Mesenchymal stem cell (in vitro differentiated cells and primary cell): ENCODE data around the gene CER1.

Experiments
- DNase-seq: peaks from one replicate; pipeline ENCODE4 v3.0.0-alpha.2; 2013
- H2AFZ ChIP-seq: one replicate; pipeline ENCODE4 v1.6.1; 2013; ENCODE audit warnings: low read depth, mild to moderate bottlenecking, control low read depth, inconsistent platforms, low read length, moderate library complexity
- H2AK5ac ChIP-seq: 2 replicates; pipeline ENCODE4 v1.6.1; 2013; ENCODE audit warnings: low read length, moderate library complexity, mild to moderate bottlenecking, inconsistent platforms; ENCODE audit not compliant: severe bottlenecking
- H2BK120ac ChIP-seq: one replicate; pipeline ENCODE4 v1.6.1; 2013; ENCODE audit warnings: low read depth, mild to moderate bottlenecking, inconsistent platforms, low read length, moderate library complexity
- H2BK12ac ChIP-seq, 2 experiments: one replicate each; pipeline ENCODE4 v1.6.1; 2013; ENCODE audit warnings: inconsistent platforms in 2 of 2, low read length in 2 of 2, mild to moderate bottlenecking in 2 of 2, moderate library complexity in 2 of 2, control low read depth in 1 of 2
- H2BK15ac ChIP-seq: one replicate; pipeline ENCODE4 v1.6.1; 2013; ENCODE audit warnings: mild to moderate bottlenecking, low read depth, inconsistent platforms; ENCODE audit not compliant: poor library complexity, severe bottlenecking
- H2BK5ac ChIP-seq: 2 replicates; pipeline ENCODE4 v1.6.1; 2013; ENCODE audit warnings: low read depth, mild to moderate bottlenecking, low read length, control low read depth, inconsistent platforms; ENCODE audit not compliant: poor library complexity, severe bottlenecking
- H3K14ac ChIP-seq, 2 experiments: one replicate each; pipeline ENCODE4 v1.6.1; 2013; ENCODE audit warnings: inconsistent platforms in 2 of 2, low read length in 2 of 2, control low read depth in 1 of 2, mild to moderate bottlenecking in 1 of 2, moderate library complexity in 1 of 2
- H3K18ac ChIP-seq, 2 experiments: one replicate each; pipeline ENCODE4 v1.6.1; 2013; ENCODE audit warnings: inconsistent platforms in 2 of 2, low read length in 2 of 2, control low read depth in 1 of 2, low read depth in 1 of 2, mild to moderate bottlenecking in 1 of 2
- H3K23ac ChIP-seq, 2 experiments: one replicate each; pipeline ENCODE4 v1.6.1; 2013; ENCODE audit warnings: inconsistent platforms in 2 of 2, low read length in 2 of 2, mild to moderate bottlenecking in 2 of 2, moderate library complexity in 2 of 2, control low read depth in 1 of 2
- H3K27ac ChIP-seq: 2 replicates; pipeline ENCODE4 v1.5.1; 2013; ENCODE audit warnings: mild to moderate bottlenecking, moderate library complexity, low read length, control low read depth, inconsistent platforms; ENCODE audit not compliant: poor library complexity, severe bottlenecking
- H3K27me3 ChIP-seq, 2 experiments: 2 replicates each; pipeline versions ENCODE4 v1.6.1 to v1.7.0; 2013; ENCODE audit warnings: low read length in 2 of 2, mild to moderate bottlenecking in 2 of 2, moderate library complexity in 2 of 2, control low read depth in 1 of 2, inconsistent platforms in 1 of 2; ENCODE audit not compliant: control insufficient read depth in 1 of 2, insufficient read depth in 1 of 2
- H3K36me3 ChIP-seq, 2 experiments: 2 replicates each; pipeline versions ENCODE4 v1.6.1 to v1.7.0; 2013; ENCODE audit warnings: low read length in 2 of 2, control low read depth in 1 of 2, inconsistent platforms in 1 of 2, low read depth in 1 of 2, mild to moderate bottlenecking in 1 of 2; ENCODE audit not compliant: insufficient read depth in 2 of 2, control insufficient read depth in 1 of 2
- H3K4ac ChIP-seq, 2 experiments: one replicate each; pipeline ENCODE4 v1.6.1; 2013; ENCODE audit warnings: inconsistent platforms in 2 of 2, low read length in 2 of 2, mild to moderate bottlenecking in 2 of 2, moderate library complexity in 2 of 2, control low read depth in 1 of 2, low read depth in 1 of 2
- H3K4me1 ChIP-seq: 2 replicates; pipeline ENCODE4 v1.6.1; 2013; ENCODE audit warnings: low read depth, low read length, control low read depth; ENCODE audit not compliant: control insufficient read depth, insufficient read depth
- H3K4me2 ChIP-seq: 2 replicates; pipeline ENCODE4 v1.6.1; 2013; ENCODE audit warnings: low read length, mild to moderate bottlenecking, inconsistent platforms; ENCODE audit not compliant: poor library complexity, severe bottlenecking
- H3K4me3 ChIP-seq, 2 experiments: 2 replicates each; pipeline versions ENCODE4 v1.5.1 to v1.7.0; 2013; ENCODE audit warnings: low read length in 2 of 2, mild to moderate bottlenecking in 2 of 2, control low read depth in 1 of 2, low read depth in 1 of 2; ENCODE audit not compliant: insufficient read depth in 1 of 2
- H3K79me1 ChIP-seq: replicated peaks from 2 replicates; pipeline ENCODE4 v1.6.1; 2013; ENCODE audit warnings: mild to moderate bottlenecking, control low read depth, low read length, inconsistent platforms; ENCODE audit not compliant: poor library complexity, severe bottlenecking
- H3K9ac ChIP-seq: 2 replicates; pipeline ENCODE4 v1.7.0; 2013; ENCODE audit warnings: mild to moderate bottlenecking, low read length, moderate library complexity
- H3K9me3 ChIP-seq: 2 replicates; pipeline ENCODE4 v1.7.0; 2013; ENCODE audit warnings: mild to moderate bottlenecking, low read length; ENCODE audit not compliant: control insufficient read depth
- H4K8ac ChIP-seq: one replicate; pipeline ENCODE4 v1.6.1; 2013; ENCODE audit warnings: inconsistent platforms, mild to moderate bottlenecking, low read length, moderate library complexity
- H4K91ac ChIP-seq: one replicate; pipeline ENCODE4 v1.6.1; 2013; ENCODE audit warnings: mild to moderate bottlenecking, low read length, inconsistent platforms
- WGBS: methylation state at CpG from one replicate; pipeline ENCODE4 v1.1.7; 2013; ENCODE audit warnings: mixed read lengths; 5-methylcytosine and 5-hydroxymethylcytosine counted together

Gene CER1

GRCh38 chr9:14671377-14671776 lies 51.2 kb downstream of the CER1 start:
- peaks cover 0 to 4% of the 10 kb centered on the region in 2 experiments for H3K36me3 ChIP-seq
- 100% methylated on average over 2 of the region's 3 CpGs for WGBS

GRCh38 chr9:14670718-14671117 lies 51.8 kb downstream of the CER1 start:
- Histone ChIP-seq H3K4me1 (no peaks in the 10 kb centered on the region), H2BK5ac (no peak overlapping the region), H3K9ac (no peak overlapping the region), H2BK15ac (no peak overlapping the region), H3K36me3 (peaks cover 0 to 4% of the 10 kb centered on the region in 2 experiments), H3K4me3 (no peak overlapping the region), H3K9me3 (no peaks in the 10 kb centered on the region), H3K27me3 (no peaks in the 10 kb centered on the region), H3K79me1 (peaks cover 1% of the 10 kb centered on the region), H3K27ac (no peak overlapping the region), H3K14ac (no peak overlapping the region), H3K4me2 (no peak overlapping the region), H2AK5ac (no peak overlapping the region), H4K8ac (no peak overlapping the region), H2BK12ac (no peak overlapping the region), H3K4ac (no peak overlapping the region), H4K91ac (no peak overlapping the region), H2AFZ (no peak overlapping the region), H3K23ac (no peak overlapping the region), H2BK120ac (no peak overlapping the region), H3K18ac (no peak overlapping the region)
- no CpG with 5 or more reads among the region's 1 CpG for WGBS
- no peak for DNase-seq

More at GRCh38 chr9:14671377-14671776, 51.2 kb downstream of the CER1 start:
- Histone ChIP-seq H3K9ac (no peak overlapping the region), H2AFZ (no peak overlapping the region), H3K4ac (no peak overlapping the region), H3K27me3 (no peaks in the 10 kb centered on the region), H2AK5ac (no peak overlapping the region), H2BK120ac (no peak overlapping the region), H2BK12ac (no peak overlapping the region), H4K91ac (no peak overlapping the region), H2BK5ac (no peak overlapping the region), H3K14ac (no peak overlapping the region), H3K27ac (no peak overlapping the region), H2BK15ac (no peak overlapping the region), H4K8ac (no peak overlapping the region), H3K23ac (no peak overlapping the region), H3K4me2 (no peak overlapping the region), H3K9me3 (no peaks in the 10 kb centered on the region), H3K18ac (no peak overlapping the region), H3K4me1 (no peaks in the 10 kb centered on the region), H3K79me1 (peaks cover 1% of the 10 kb centered on the region), H3K4me3 (no peak overlapping the region)
- no peak for DNase-seq
